ENCODE results near the gene SLC38A9.

DNA sequence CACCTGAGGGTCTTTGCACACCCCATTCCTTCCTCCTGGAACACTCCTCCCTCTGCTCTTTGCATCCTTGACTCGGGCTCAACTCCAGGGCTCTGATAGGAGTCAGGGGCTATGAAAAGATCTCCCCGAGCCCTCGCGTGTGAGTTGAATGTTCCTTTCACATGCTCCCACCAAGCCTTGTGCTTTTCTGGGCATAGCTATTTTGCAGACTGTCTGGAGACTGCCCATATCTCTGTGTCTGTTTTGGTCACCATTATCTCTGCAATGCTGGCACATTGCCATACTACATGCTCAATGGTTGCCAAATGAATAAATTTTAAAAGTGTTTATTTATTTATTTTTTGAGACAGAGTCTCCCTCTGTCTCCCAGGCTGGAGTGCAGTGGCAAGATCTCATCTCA lies 120.4 kb downstream of the SLC38A9 start:
- no peak for TF ChIP-seq EP300 (IDR thresholded peaks at IDR 0.05)
- TF ChIP-seq, protein P1, sequence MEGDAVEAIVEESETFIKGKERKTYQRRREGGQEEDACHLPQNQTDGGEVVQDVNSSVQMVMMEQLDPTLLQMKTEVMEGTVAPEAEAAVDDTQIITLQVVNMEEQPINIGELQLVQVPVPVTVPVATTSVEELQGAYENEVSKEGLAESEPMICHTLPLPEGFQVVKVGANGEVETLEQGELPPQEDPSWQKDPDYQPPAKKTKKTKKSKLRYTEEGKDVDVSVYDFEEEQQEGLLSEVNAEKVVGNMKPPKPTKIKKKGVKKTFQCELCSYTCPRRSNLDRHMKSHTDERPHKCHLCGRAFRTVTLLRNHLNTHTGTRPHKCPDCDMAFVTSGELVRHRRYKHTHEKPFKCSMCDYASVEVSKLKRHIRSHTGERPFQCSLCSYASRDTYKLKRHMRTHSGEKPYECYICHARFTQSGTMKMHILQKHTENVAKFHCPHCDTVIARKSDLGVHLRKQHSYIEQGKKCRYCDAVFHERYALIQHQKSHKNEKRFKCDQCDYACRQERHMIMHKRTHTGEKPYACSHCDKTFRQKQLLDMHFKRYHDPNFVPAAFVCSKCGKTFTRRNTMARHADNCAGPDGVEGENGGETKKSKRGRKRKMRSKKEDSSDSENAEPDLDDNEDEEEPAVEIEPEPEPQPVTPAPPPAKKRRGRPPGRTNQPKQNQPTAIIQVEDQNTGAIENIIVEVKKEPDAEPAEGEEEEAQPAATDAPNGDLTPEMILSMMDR (IDR thresholded peaks at IDR 0.05) = no peak
- no peak for TF ChIP-seq POLR2A (IDR thresholded peaks at IDR 0.05)
